AG04450 (cell line): ENCODE results near the gene KLF1. TPM values are rescaled to one million over a fixed set of nuclear protein-coding genes. Genes with fewer than 3 reads are reported as not detected.

Experiments used
- CTCF ChIA-PET: fragments of 300-600, 350-600 bp; formaldehyde crosslinking; extraction: SDS; loops from one replicate; lab custom pipeline; 2022; ENCODE audit warnings: antibody characterized with exemption, inconsistent platforms; lab: Charles Lee
- POLR2A ChIA-PET: fragments of 350-600 bp; formaldehyde crosslinking; extraction: SDS; loops from one replicate; lab custom pipeline; 2021; ENCODE audit warnings: antibody characterized with exemption, inconsistent platforms; lab: Yijun Ruan, JAX
- DNase-seq: peaks from one replicate; pipeline ENCODE4 v3.0.0-alpha.2; 2011; ENCODE audit warnings: low read depth, low spot score
- H3K27ac ChIP-seq: one replicate; pipeline ENCODE4 v1.5.1; 2012; ENCODE audit warnings: low read depth, low read length, control low read depth
- H3K27me3 ChIP-seq: one replicate; pipeline ENCODE4 v1.6.0; 2012; ENCODE audit warnings: low read length; ENCODE audit not compliant: control insufficient read depth, insufficient read depth
- H3K4me3 ChIP-seq: 2 replicates; pipeline ENCODE4 v1.5.1; 2011; ENCODE audit warnings: mild to moderate bottlenecking, low read depth, low read length, control low read depth
- H3K9me3 ChIP-seq: 2 replicates; pipeline ENCODE4 v1.5.1; 2012; ENCODE audit warnings: low read length; ENCODE audit not compliant: control insufficient read depth, insufficient read depth
- CTCF ChIP-seq: IDR thresholded peaks from 2 replicates; pipeline ENCODE4 v1.5.1; 2011; ENCODE audit warnings: low read depth, low read length, control low read depth, inconsistent platforms
- polyA plus RNA-seq: library from polyadenylated mRNA; depleted of rRNA; stranded (reverse); fragments of >200 nt; gene quantifications from 2 replicates; pipeline ENCODE4 v1.2.3, GENCODE V29; 2011

Gene KLF1
- polyA plus RNA-seq, 1 experiment = not detected

GRCh38 chr19:12885749-12886650 is 1.0 kb downstream of the KLF1 start:
- Histone ChIP-seq H3K27me3 (peaks cover 33% of the 10 kb centered on the region), H3K27ac (no peak overlapping the region), H3K9me3 (peaks cover 24% of the 10 kb centered on the region), H3K4me3 (peak overlapping the region; percentile 20; the same call in 1 of the 2 replicates)
- TF ChIP-seq CTCF = no peak
- CTCF ChIA-PET = interaction anchor here (3.5 kb wide), 1 partner anchor 79 kb away, joined by 17 read pairs; no protein-coding TSS in a partner anchor
- POLR2A ChIA-PET = no interaction called here
- DNase-seq = no peak

- H3K9me3 ChIP-seq = peaks cover 24% of the 10 kb centered on the region
- no peak overlapping the region for H3K27ac ChIP-seq
- peak; percentile 54 for TF ChIP-seq CTCF
- peaks cover 33% of the 10 kb centered on the region for H3K27me3 ChIP-seq
- POLR2A ChIA-PET = no interaction called here
- CTCF ChIA-PET = interaction anchor here (0.6 to 3.5 kb wide), 3 partner anchors 39 to 123 kb away, joined by 3 to 17 read pairs (median 6); no protein-coding TSS in a partner anchor
- peak overlapping the region; percentile 20; the same call in 1 of the 2 replicates for H3K4me3 ChIP-seq
- DNase-seq = no peak
These were observed 1.9 kb downstream of the KLF1 start for GRCh38 chr19:12884926-12885748.

GRCh38 chr19:12884627-12884925 is 2.4 kb downstream of the KLF1 start:
- ChIA-PET CTCF (interaction anchor here (0.6 to 3.5 kb wide), 2 partner anchors 80 to 122 kb away, joined by 6 to 17 read pairs; no protein-coding TSS in a partner anchor), POLR2A (no interaction called here)
- TF ChIP-seq CTCF = no peak
- peaks cover 24% of the 10 kb centered on the region for H3K9me3 ChIP-seq
- DNase-seq = no peak
- H3K4me3 ChIP-seq = no peak overlapping the region
- no peak overlapping the region for H3K27ac ChIP-seq
- H3K27me3 ChIP-seq = peaks cover 33% of the 10 kb centered on the region

- POLR2A ChIA-PET = no interaction called here
These were observed 2.8 kb downstream of the KLF1 start for GRCh38 chr19:12884202-12884601.

More at GRCh38 chr19:12884202-12884601, 2.8 kb downstream of the KLF1 start:
- peaks cover 24% of the 10 kb centered on the region for H3K9me3 ChIP-seq
- H3K27ac ChIP-seq = no peak overlapping the region
- DNase-seq = no peak
- H3K27me3 ChIP-seq = peaks cover 33% of the 10 kb centered on the region
- CTCF ChIA-PET = interaction anchor here (0.6 to 3.5 kb wide), 3 partner anchors 36 to 122 kb away, joined by 3 to 17 read pairs (median 6); no protein-coding TSS in a partner anchor
- no peak overlapping the region for H3K4me3 ChIP-seq
- no peak for TF ChIP-seq CTCF
